H1 (cell line): Measurements from ENCODE around the gene CUEDC2. TPM values are rescaled to one million over a fixed set of nuclear protein-coding genes. Genes with fewer than 3 reads are reported as not detected.

Experiments
- CTCF ChIA-PET: fragments of 300-600 bp; sonication (Branson Sonifier 250); formaldehyde crosslinking; loops from one replicate; lab custom pipeline; 2021; ENCODE audit not compliant: partially characterized antibody; lab: Charles Lee
- POLR2A ChIA-PET: fragments of 300-600 bp; sonication (Branson Sonifier 250); formaldehyde crosslinking; loops from one replicate; lab custom pipeline; 2021; ENCODE audit warnings: inconsistent platforms; ENCODE audit not compliant: partially characterized antibody; lab: Charles Lee
- DNase-seq, 2 experiments: peaks; one replicate each; pipeline versions ENCODE4 v3.0.0 to v3.0.0-alpha.2; 2010 to 2022; ENCODE audit warnings: low spot score in 2 of 2, low read depth in 1 of 2, mixed read lengths in 1 of 2
- FAIRE-seq: peaks from 2 replicates; lab custom pipeline; 2011; peaks lifted over from hg19 to GRCh38; lab: Jason Lieb, UNC
- H2AFZ ChIP-seq: 2 replicates; pipeline ENCODE4 v1.8.1; 2012; ENCODE audit warnings: low read length, inconsistent platforms
- H2AK5ac ChIP-seq: 2 replicates; pipeline ENCODE4 v1.6.1; 2013; ENCODE audit warnings: low read depth, low read length
- H2BK120ac ChIP-seq: replicated peaks from 2 replicates; pipeline ENCODE3; 2013; ENCODE audit warnings: low read depth, low read length, inconsistent platforms
- H2BK12ac ChIP-seq: 2 replicates; pipeline ENCODE4 v1.6.1; 2013; ENCODE audit warnings: low read depth, low read length
- H2BK15ac ChIP-seq: 2 replicates; pipeline ENCODE4 v1.6.1; 2013; ENCODE audit warnings: low read length
- H2BK20ac ChIP-seq: 2 replicates; pipeline ENCODE4 v1.6.1; 2013; ENCODE audit warnings: low read length
- H2BK5ac ChIP-seq: 2 replicates; pipeline ENCODE4 v1.6.1; 2013; ENCODE audit warnings: low read depth, low read length
- H3K14ac ChIP-seq: 2 replicates; pipeline ENCODE4 v1.6.1; 2013; ENCODE audit warnings: inconsistent platforms; ENCODE audit not compliant: insufficient read length
- H3K18ac ChIP-seq: 2 replicates; pipeline ENCODE4 v1.6.1; 2013; ENCODE audit warnings: low read length; ENCODE audit errors: extremely low read depth
- H3K23ac ChIP-seq: 2 replicates; pipeline ENCODE4 v1.6.1; 2013; ENCODE audit warnings: inconsistent platforms; ENCODE audit not compliant: insufficient read length
- H3K23me2 ChIP-seq: 2 replicates; pipeline ENCODE4 v1.6.1; 2013; ENCODE audit warnings: low read depth, low read length
- H3K27ac ChIP-seq: 2 replicates; pipeline ENCODE4 v1.6.1; 2011; ENCODE audit warnings: low read depth, low read length, inconsistent platforms
- H3K27me3 ChIP-seq, 4 experiments: replicated peaks in 1 of 4; 1 replicate in 1 of 4; 2 replicates in 3 of 4; pipeline versions ENCODE4 v1.6.1 to v1.8.1; 2011 to 2013; ENCODE audit warnings: low read length in 3 of 4, mild to moderate bottlenecking in 3 of 4, inconsistent platforms in 2 of 4, mixed read lengths in 2 of 4, moderate library complexity in 1 of 4; ENCODE audit not compliant: control insufficient read depth in 3 of 4, insufficient read depth in 3 of 4; ENCODE audit errors: extremely low read depth in 1 of 4
- H3K36me3 ChIP-seq, 4 experiments: 2 replicates each; pipeline versions ENCODE4 v1.6.1 to v1.8.1; 2011 to 2013; ENCODE audit warnings: mild to moderate bottlenecking in 4 of 4, low read length in 3 of 4, moderate library complexity in 2 of 4, control low read depth in 1 of 4, inconsistent platforms in 1 of 4; ENCODE audit not compliant: insufficient read depth in 4 of 4, control insufficient read depth in 2 of 4
- H3K4ac ChIP-seq: replicated peaks from 2 replicates; pipeline ENCODE3; 2013; ENCODE audit warnings: low read length, low read depth, mixed read lengths, inconsistent platforms; ENCODE audit not compliant: insufficient read length
- H3K4me1 ChIP-seq, 4 experiments: replicated peaks in 1 of 4; 1 replicate in 1 of 4; 2 replicates in 3 of 4; pipeline versions ENCODE4 v1.6.1 to v1.8.1; 2011 to 2013; ENCODE audit warnings: low read length in 3 of 4, inconsistent platforms in 2 of 4, mixed read lengths in 1 of 4; ENCODE audit not compliant: insufficient read depth in 4 of 4, control insufficient read depth in 3 of 4
- H3K4me2 ChIP-seq, 2 experiments: 2 replicates each; pipeline versions ENCODE4 v1.6.1 to v1.8.1; 2011 to 2013; ENCODE audit warnings: low read depth in 2 of 2, low read length in 2 of 2, control low read depth in 1 of 2, inconsistent platforms in 1 of 2, mild to moderate bottlenecking in 1 of 2; ENCODE audit not compliant: insufficient read depth in 1 of 2
- H3K4me3 ChIP-seq, 4 experiments: fragments of 200-600, 300-600 bp in 1 of 4; sonication (generic), shearing (Covaris generic), sonication (Bioruptor Twin) in 1 of 4; 2 replicates each; pipeline versions ENCODE4 v1.5.1 to v1.8.1; 2011 to 2016; ENCODE audit warnings: low read length in 4 of 4, low read depth in 3 of 4, control low read depth in 2 of 4, inconsistent platforms in 2 of 4, mild to moderate bottlenecking in 2 of 4, mixed read lengths in 1 of 4, moderate library complexity in 1 of 4; ENCODE audit not compliant: insufficient read depth in 2 of 4; ENCODE audit errors: extremely low read depth in 1 of 4
- H3K56ac ChIP-seq: replicated peaks from 2 replicates; pipeline ENCODE3; 2013; ENCODE audit warnings: low read depth, mild to moderate bottlenecking, mixed read lengths, low read length, inconsistent platforms; ENCODE audit not compliant: insufficient read length
- H3K79me1 ChIP-seq: 2 replicates; pipeline ENCODE4 v1.6.1; 2013; ENCODE audit warnings: low read depth, low read length, control low read depth
- H3K79me2 ChIP-seq, 2 experiments: 2 replicates each; pipeline versions ENCODE4 v1.6.1 to v1.8.1; 2012 to 2013; ENCODE audit warnings: low read length in 2 of 2, mild to moderate bottlenecking in 2 of 2, inconsistent platforms in 1 of 2; ENCODE audit not compliant: insufficient read depth in 2 of 2, control insufficient read depth in 1 of 2
- H3K9ac ChIP-seq, 4 experiments: replicated peaks in 1 of 4; 1 replicate in 1 of 4; 2 replicates in 3 of 4; pipeline versions ENCODE4 v1.6.1 to v1.8.1; 2011 to 2013; ENCODE audit warnings: low read depth in 3 of 4, low read length in 3 of 4, control low read depth in 2 of 4, mild to moderate bottlenecking in 2 of 4, moderate library complexity in 2 of 4, inconsistent platforms in 1 of 4; ENCODE audit errors: extremely low read depth in 1 of 4
- H3K9me3 ChIP-seq, 2 experiments: 2 replicates each; pipeline versions ENCODE4 v1.6.1 to v1.8.1; 2012 to 2013; ENCODE audit warnings: mild to moderate bottlenecking in 2 of 2, moderate library complexity in 2 of 2, control low read depth in 1 of 2, inconsistent platforms in 1 of 2, low read depth in 1 of 2, low read length in 1 of 2, mixed read lengths in 1 of 2; ENCODE audit not compliant: insufficient read depth in 2 of 2
- H4K20me1 ChIP-seq, 2 experiments: replicated peaks in 1 of 2; 2 replicates each; pipeline versions ENCODE3 to v1.8.1; 2011 to 2013; ENCODE audit warnings: inconsistent platforms in 2 of 2, low read length in 2 of 2, mild to moderate bottlenecking in 1 of 2; ENCODE audit not compliant: insufficient read depth in 2 of 2, control insufficient read depth in 1 of 2
- H4K5ac ChIP-seq: 2 replicates; pipeline ENCODE4 v1.6.1; 2013; ENCODE audit warnings: low read length, low read depth, mixed read lengths, inconsistent platforms; ENCODE audit not compliant: insufficient read length
- H4K8ac ChIP-seq: 2 replicates; pipeline ENCODE4 v1.8.0; 2013; ENCODE audit warnings: mild to moderate bottlenecking, moderate library complexity, low read length, inconsistent platforms; ENCODE audit not compliant: insufficient read depth; ENCODE audit errors: extremely low read depth
- H4K91ac ChIP-seq: replicated peaks from 2 replicates; pipeline ENCODE3; 2013; ENCODE audit warnings: low read length, mixed read lengths, inconsistent platforms; ENCODE audit not compliant: insufficient read length
- BACH1 ChIP-seq: IDR thresholded peaks from 2 replicates; pipeline ENCODE4 v1.6.1; 2012; ENCODE audit warnings: low read length, improper control_type of control experiment
- CEBPB ChIP-seq: IDR thresholded peaks from 2 replicates; pipeline ENCODE4 v1.6.1; 2012; ENCODE audit warnings: low read depth, low read length
- KDM1A ChIP-seq: fragments of 200-600, 300-600 bp; sonication (generic); IDR thresholded peaks from 2 replicates; pipeline ENCODE4 v1.7.1; 2016; ENCODE audit warnings: mild to moderate bottlenecking, low read length, borderline replicate concordance
- KDM4A ChIP-seq: IDR thresholded peaks from one replicate; pipeline ENCODE4 v1.7.1; 2012; ENCODE audit warnings: low read depth, mild to moderate bottlenecking, moderate library complexity, low read length, inconsistent platforms; ENCODE audit not compliant: severe bottlenecking
- SP1 ChIP-seq: IDR thresholded peaks from 2 replicates; pipeline ENCODE4 v1.6.1; 2011; ENCODE audit warnings: low read depth, low read length
- WGBS, 2 experiments: shearing (Covaris generic) in 1 of 2; methylation state at CpG; one replicate each; pipeline versions ENCODE4 v1.1.6 to v1.1.7; 2013 to 2015; ENCODE audit warnings: low lambda C conversion rate in 2 of 2, mixed read lengths in 2 of 2, inconsistent platforms in 1 of 2, low coverage in 1 of 2, missing lambda C conversion rate in 1 of 2; ENCODE audit not compliant: insufficient replicate concordance in 2 of 2, insufficient coverage in 1 of 2, insufficient read length in 1 of 2; ENCODE audit errors: extremely low coverage in 1 of 2, missing lambda C conversion rate in 1 of 2; 5-methylcytosine and 5-hydroxymethylcytosine counted together
- polyA plus RNA-seq, 7 experiments: library from polyadenylated mRNA; depleted of rRNA in 3 of 7; stranded (reverse) in 5 of 7; unstranded in 2 of 7; fragments of >200 nt in 5 of 7; fragments of 200-250 nt in 2 of 7; gene quantifications; 1 replicate in 5 of 7; 2 replicates in 1 of 7; 4 replicates in 1 of 7; pipeline versions ENCODE4 v1.2.1 to v1.2.3, GENCODE V29; 2011 to 2013; ENCODE audit warnings: missing spikeins in 2 of 7, mixed read lengths in 2 of 7
- total RNA-seq: library from RNA; stranded (reverse); fragmentation: NEBNext Ultra II Directional; extraction: Animal tissue kit (Norgen Biotek cat#: 25700); gene quantifications from 2 replicates; pipeline ENCODE4 v1.2.1, GENCODE V29; 2021

The CUEDC2 gene
- total and polyA plus RNA-seq, 2 of the 8 experiments (the other 6 are each of a cell fraction or from before 2014, with no cell fraction given): 41.7 to 55.2 TPM

DNA sequence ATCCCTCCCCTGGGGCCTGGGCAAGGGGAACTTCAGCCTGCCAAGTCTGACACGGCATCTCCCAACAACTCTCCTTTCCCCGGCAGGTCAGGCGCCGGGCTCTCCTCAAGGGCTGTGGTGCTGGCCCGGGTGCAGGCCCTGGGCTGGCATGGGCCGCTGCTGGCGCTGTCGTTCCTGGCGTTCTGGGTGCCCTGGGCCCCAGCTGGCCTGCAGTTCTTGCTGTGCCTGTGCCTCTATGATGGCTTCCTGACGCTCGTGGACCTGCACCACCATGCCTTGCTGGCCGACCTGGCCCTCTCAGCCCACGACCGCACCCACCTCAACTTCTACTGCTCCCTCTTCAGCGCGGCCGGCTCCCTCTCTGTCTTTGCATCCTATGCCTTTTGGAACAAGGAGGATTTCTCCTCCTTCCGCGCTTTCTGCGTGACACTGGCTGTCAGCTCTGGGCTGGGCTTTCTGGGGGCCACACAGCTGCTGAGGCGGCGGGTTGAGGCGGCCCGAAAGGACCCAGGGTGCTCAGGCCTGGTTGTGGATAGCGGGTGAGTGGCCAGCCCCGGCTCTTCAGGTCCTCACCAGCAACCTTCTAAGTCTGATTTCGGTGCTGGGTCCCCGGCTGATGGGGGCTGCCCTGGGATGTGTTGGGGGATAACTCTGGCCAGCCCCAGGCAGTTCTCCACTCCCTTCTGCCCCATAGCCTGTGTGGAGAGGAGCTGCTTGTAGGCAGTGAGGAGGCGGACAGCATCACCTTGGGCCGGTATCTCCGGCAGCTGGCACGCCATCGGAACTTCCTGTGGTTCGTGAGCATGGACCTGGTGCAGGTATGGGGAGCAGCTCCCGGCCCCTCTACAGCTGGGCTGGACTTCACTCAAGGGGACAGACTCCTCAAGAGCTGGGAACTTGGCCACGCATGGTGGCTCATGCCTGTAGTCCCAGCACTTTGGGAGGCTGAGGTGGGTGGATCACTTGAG is 38.5 kb upstream of the CUEDC2 start:
- Histone ChIP-seq H4K8ac (no peak overlapping the region), H2AFZ (no peak overlapping the region), H3K23ac (no peak overlapping the region), H3K27ac (no peak overlapping the region), H3K4me3 (no peak overlapping the region), H2BK15ac (no peak overlapping the region), H3K79me1 (no peaks in the 10 kb centered on the region), H3K4me2 (no peak overlapping the region), H2BK120ac (no peak overlapping the region), H2BK5ac (no peak overlapping the region), H3K18ac (no peak overlapping the region), H2AK5ac (no peak overlapping the region), H3K79me2 (no peaks in the 10 kb centered on the region), H3K14ac (no peak overlapping the region), H4K20me1 (peaks cover 0 to 3% of the 10 kb centered on the region in 2 experiments), H3K9ac (no peak overlapping the region), H4K91ac (no peak overlapping the region), H3K23me2 (no peaks in the 10 kb centered on the region), H4K5ac (no peak overlapping the region), H2BK12ac (no peak overlapping the region), H3K56ac (no peak overlapping the region), H3K4ac (no peak overlapping the region), H3K9me3 (no peaks in the 10 kb centered on the region), H3K4me1 (no peaks in the 10 kb centered on the region), H3K27me3 (no peaks in the 10 kb centered on the region), H2BK20ac (no peak overlapping the region), H3K36me3 (peaks cover 0 to 6% (median 2%) of the 10 kb centered on the region in 4 experiments; a peak in 5 of 8 replicates)
- 94% methylated on average over 36 of the region's 36 CpGs; no CpG with 5 or more reads in 1 of the 2 experiments for WGBS, 2 experiments
- CTCF ChIA-PET: interaction anchor here (1.1 to 4.4 kb wide), 7 partner anchors 8 to 144 kb away, joined by 3 to 31 read pairs (median 5); partner anchors contain the start of gene C10orf95
- TF ChIP-seq BACH1: no peak
- TF ChIP-seq SP1: no peak
- no peak for TF ChIP-seq KDM1A
- no peak for TF ChIP-seq CEBPB
- no peak for TF ChIP-seq KDM4A
- POLR2A ChIA-PET: interaction anchor here (0.5 to 2.0 kb wide), 5 partner anchors 9 to 265 kb away, joined by 3 to 7 read pairs (median 3); no protein-coding TSS in a partner anchor
- FAIRE-seq: no peak
- DNase-seq: no peak
